Astrocyte of the hippocampus (primary cell): ENCODE results near the gene ZDHHC4.
A peak's percentile ranks its signal among the peaks of the same experiment; 100 is the strongest.
"Not testable (repeated sequence)": the region's sequence is repeated elsewhere in the genome, so short reads cannot be mapped to it uniquely, and the experiment has no call there.

ENCODE experiments used
- DNase-seq: peaks from one replicate; pipeline ENCODE4 v3.0.0; 2011; ENCODE audit warnings: low read depth, low spot score

Gene ZDHHC4

DNA sequence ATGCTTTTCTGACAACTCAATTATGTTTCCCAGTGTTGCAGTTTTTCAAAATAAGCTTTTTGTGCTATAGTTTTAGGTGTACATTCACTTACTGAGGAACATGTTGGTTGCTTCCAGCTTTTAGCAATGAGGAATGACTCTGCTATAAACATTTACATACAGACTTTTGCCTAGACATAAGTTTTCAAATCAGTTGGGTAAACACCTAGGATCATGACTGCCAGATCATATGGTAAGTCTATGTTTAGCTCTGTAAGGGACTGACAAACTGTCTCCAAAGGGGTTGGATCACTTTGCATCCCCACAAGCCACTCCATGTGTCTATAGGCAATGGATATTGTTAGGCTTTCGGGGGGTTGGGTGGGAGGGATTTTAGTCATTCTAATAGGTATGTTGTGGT is 15.1 kb upstream of the ZDHHC4 start:
- DNase-seq = no peak

DNA sequence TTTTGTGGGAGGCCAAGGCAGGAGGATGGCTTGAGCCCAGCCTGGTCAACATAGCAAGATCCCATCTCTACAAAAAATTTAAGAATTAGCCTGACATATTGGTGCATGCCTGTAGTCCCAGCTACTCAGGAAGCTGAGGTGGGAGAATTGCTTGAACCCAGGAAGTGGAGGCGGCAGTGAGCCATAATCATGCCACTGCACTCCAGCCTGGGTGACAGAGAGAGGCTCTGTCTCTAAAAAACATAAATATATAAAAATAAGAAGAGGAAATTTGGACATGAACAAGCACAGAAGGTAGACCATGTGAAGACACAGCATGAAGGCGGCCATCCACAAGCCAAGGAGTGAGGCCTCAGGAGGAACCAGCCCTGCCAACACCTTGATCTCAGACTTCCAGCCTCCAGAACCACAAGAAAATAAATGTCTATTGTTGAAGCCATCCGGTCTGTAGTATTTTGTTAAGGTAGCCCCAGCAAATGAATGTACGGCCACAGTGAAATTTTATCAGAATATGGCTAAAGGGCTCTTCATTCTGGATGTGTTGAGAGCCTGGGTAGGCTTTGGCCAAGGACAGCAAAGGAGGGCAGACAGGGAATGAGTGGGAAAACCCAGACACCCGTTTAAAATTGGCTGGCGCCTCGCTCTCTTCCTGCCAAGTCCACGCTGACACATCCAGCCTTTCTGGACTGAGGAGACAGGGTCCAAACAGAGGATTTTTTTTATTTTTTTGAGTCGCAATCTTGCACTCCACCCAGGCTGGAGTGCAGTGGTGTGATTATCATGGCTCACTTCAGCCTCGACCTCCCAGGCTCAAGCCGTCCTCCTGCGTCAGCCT is 13.1 kb upstream of the ZDHHC4 start:
- DNase-seq = peak; percentile 13

DNA sequence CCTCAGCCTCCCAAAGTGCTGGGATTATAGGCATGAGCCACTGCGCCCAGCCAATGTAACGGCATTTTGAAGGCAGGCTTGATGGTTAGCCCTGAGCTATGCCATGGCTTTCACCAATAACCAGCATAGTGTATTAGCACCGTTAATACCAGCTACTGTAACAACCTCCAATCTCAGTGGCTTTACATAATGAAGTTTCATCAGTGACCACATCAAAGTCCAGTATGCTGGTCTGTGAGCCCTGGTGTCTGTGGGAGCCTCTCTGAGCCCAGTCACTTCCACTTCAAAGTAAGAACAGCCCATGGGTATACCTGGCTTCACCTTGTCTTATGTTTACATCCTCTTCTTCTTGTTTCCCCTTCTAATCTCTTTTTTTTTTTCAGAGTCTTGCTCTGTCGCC is 11.6 kb upstream of the ZDHHC4 start:
- DNase-seq = no peak

DNA sequence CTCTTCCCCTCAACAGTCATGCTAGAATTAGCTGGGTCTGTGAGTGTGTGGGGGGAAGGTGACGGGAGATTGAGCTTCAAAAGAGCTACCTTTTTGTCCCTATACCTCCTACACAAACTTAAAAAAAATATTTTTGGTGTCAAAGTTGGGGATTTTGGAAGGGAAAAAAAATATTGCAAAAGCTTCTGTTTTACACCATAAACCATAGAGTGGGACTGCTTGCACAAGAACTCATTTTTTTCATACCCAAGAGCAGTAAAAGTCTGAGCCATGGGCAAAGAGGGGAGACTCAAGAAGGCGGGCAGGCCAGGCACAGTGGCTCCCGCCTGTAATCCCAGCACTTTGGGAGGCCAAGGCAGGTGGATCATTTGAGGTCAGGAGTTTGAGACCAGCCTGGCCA is 9.4 kb upstream of the ZDHHC4 start:
- DNase-seq = no peak

DNA sequence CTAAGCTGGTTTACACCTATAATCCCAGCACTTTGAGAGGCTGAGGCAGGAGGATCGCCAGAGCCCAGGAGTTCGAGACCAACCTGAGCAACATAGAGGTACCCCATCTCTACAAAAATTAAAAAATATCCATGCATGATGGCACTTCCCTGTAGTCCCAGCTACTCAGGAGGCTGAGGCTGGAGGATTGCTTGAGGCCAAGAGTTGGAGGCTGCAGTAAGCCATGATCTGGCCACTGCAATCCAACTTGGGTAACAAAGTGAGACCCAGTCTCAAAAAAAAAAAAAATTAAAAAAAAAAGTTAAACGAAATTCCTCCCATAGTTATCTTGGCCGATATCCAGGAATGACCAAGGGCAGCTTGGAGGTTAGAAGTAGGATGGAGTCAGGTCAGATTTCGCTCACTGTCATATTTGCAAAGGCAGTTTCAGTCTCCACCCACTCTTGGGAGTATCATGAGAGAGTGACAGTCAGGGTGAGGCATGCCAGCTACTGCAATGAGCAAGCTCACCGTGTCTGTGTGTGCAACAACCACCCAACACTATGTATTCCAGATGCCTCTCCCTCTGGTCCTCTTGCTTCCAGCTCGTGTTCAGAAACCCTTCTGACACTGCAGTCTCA is 6.0 kb upstream of the ZDHHC4 start:
- DNase-seq = no peak

DNA sequence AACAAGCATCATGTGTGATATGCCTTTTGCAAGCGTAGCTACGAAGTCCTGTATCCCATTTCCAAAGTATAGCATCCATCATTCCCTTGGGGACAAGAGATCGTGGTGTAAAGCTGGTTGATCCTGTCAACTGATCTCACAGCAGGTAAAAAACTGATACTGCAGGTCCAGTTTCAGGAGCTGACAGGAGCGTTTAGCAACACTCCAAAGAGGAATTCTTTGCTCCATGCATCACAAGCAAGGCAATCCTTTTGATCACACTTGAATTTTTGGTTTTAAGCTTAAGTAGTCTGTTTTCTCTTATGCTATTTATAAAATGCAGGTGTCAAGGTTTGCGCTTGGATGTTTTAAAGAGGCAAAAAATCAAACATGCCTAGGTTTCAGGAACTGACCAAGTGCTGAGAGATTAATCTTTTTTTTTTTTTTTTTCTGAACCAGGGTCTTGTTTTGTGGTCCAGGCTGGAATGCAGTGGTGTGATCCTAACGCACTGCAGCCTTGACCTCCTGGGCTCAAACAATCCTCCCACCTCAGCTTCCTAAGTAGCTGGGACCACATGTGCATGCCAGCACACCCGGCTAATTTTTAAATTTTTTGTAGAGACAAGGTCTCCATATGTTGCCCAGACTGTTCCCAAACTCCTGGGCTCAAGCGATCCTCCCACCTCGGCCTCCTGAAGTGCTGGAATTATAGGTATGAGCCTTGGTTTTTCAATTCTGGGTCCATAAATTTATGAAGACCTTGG is 1.8 kb upstream of the ZDHHC4 start:
- no peak for DNase-seq

DNA sequence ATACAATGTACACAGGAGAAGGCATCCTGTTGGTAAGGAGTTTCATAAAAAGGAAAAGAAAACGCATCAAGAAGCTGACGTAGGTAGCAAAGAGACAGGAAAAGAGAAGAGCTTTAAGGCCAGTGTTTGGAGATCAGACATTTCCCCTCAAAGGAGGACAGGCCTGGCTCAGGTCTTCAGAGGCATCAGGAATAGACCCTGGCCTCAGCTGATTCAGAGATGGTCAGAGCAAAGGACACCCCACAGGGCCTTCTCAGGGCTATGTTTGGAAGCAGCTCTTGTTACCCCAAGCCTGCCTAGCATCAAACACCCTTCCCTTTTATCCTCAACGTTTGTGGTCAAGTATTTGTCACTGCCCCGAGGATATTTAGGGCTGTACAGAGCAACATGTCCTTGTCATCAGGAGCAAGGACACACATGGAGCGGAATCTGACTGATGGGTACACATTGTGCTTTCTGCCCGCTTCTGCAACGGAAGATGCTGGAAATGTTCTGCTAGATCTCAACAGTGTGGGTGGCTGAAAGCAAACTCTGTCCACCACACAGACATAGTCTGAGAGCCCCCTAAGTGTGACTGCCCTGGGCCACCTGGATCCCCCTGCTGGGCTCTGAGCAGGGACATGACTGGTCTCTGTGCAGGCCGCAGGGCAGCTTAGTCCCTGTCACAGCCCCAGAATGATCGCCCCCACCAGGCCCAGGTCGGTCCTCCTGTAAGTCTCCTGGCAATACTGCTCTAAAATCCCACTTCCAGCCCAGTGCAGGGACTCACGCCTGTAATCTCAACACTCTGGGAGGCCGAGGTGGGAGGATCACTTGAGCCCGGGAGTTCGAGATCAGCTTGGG is 1.0 kb upstream of the ZDHHC4 start:
- DNase-seq = no peak

DNA sequence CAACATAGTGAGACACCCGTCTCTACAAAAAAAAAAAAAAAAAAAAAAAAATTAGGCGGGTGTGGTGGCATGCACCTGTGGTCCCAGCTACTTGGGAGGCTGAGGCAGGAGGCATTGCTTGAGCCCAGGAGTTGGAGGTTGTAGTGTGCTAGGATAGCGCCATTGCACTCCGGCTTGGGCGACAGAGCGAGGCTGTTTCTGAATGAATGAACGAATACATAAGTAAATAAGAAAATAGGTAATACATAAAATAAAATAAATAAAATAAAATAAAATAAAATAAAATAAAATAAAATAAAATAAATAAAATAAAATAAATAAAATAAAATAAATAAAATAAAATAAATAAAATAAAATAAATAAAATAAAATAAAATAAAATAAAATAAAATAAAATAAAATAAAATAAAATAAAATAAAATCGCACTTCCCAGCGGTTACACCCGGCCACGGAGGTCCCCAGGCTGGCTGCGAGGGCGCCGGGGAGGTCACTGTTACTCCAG is 336 bp upstream of the ZDHHC4 start:
- DNase-seq = not testable (repeated sequence)

DNA sequence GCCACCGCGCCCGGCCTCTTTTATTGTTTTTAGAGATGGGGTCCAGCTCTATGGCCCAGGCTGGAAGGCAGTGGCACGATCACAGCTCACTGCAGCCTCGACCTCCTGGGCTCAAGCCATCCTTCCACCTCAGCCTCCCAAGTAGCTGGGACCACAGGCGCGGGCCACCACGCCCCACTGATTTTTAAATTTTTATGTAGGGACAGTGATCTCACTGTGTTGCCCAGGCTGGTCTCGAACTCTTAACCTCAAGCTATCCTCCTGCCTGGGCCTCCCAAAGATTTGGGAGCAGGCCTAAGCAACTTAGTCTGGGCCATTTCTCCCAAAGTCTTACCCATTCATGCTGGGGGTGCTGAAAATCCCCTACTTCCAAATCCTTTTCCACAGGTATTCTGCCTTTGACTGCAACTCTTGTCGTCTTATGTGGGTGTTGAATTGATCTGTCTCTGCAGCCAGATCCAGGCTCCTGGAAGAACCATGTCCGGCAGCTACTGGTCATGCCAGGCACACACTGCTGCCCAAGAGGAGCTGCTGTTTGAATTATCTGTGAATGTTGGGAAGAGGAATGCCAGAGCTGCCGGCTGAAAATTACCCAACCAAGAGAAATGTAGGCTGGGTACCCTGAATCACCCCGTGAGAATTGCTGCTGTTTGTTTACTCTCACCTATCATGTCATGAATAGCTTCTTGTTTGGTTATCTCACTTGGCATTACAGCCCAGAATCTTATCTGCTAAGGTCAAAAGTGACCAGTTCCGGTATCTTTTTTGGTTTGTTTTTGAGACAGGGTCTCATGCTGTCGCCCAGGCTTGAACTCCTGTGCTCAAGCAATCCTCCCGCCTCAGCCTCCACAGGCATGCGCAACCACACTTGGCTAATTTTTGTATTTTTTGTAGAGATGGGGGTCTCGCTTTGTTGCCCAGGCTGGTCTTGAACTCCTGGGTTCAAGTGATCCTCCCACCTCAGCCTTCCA is 1.1 kb downstream of the ZDHHC4 start:
- no peak for DNase-seq

DNA sequence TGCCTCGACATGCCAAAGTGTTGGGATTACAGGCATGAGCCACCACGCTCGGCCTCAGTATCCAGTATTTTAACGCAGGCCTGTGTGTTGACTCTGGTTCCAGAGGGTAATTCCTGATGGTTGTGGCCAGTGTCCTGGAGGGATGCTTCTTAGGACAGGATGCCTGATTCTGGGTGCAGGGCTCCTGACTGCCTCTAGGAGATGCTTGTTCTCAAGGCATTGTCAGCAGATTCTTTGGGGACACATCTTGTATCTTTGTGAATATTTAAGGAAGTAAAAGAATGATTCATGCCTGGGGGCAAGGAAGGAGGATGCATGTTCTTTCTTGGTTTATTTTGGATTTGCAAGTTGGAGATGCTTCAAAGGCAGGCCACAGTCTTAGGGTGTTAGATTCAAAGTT is 2.2 kb downstream of the ZDHHC4 start:
- no peak for DNase-seq

DNA sequence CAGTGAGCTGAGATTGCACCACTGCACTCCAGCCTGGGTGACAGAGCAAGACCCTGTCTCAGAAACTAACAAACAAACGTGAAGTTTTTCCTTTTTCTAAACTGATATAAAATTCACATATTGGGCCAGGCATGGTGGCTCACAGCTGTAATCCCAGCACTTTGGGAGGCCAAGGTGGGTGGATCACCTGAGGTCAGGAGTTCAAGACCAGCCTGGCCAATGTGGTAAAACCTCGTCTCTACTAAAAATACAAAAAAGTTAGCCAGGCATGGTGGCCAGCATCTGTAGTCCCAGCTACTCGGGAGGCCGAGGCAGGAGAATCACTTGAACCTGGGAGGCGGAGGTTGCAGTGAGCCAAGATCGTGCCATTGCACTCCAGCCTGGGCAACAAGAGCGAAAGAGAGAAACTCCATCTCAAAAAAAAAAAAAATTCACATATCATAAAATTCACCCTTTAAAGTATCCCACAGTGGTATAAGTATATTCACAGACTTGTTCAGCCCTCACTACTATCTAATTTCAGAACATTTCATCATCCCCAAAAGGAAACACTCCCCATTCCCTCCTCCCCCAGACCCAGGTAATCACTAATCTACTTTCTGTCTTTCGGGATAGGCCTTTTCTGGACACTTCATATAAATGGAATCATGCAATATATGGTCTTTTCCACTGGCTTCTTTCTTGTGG is 8.6 kb downstream of the ZDHHC4 start:
- not testable (repeated sequence) for DNase-seq

DNA sequence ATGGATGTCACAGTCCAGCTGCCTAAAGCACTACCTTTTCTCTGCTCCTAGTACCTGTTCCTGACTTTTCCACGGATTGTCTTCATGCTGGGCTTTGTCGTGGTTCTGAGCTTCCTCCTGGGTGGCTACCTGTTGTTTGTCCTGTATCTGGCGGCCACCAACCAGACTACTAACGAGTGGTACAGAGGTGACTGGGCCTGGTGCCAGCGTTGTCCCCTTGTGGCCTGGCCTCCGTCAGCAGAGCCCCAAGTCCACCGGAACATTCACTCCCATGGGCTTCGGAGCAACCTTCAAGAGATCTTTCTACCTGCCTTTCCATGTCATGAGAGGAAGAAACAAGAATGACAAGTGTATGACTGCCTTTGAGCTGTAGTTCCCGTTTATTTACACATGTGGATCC is 11.3 kb downstream of the ZDHHC4 start:
- no peak for DNase-seq

DNA sequence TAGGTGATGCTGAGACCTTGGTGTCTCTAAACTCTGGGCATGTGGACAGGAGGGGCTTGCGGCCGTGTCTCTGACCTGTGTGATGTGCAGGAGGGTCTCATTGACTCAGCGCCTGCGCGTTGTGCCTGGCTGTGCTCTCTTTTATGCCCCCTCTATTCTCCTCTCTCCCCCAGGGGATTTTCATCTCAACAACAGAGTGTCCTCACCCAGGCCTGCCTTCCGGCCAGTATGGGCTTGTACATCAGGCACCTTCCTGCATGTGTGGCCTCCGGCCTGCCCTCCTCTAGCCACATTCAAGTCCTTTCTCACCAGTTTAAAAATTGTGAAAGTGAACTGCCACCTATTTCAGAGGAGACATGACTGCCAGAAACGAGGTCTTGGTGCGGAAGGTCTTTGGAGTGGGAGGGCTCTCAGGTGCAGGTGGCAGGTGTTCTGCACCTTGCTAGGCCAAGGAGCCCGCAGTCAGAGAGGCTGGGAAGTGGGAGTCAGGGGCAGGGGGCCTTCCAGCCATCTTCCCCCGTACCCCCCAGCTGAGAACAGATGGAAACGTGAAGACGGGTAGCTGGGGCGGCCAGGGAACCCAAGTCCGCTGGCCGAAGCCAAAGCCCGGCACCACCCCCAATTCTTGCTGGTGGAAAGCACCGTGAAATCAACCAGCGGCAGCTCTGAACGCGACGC is 12.0 kb downstream of the ZDHHC4 start:
- DNase-seq = no peak

DNA sequence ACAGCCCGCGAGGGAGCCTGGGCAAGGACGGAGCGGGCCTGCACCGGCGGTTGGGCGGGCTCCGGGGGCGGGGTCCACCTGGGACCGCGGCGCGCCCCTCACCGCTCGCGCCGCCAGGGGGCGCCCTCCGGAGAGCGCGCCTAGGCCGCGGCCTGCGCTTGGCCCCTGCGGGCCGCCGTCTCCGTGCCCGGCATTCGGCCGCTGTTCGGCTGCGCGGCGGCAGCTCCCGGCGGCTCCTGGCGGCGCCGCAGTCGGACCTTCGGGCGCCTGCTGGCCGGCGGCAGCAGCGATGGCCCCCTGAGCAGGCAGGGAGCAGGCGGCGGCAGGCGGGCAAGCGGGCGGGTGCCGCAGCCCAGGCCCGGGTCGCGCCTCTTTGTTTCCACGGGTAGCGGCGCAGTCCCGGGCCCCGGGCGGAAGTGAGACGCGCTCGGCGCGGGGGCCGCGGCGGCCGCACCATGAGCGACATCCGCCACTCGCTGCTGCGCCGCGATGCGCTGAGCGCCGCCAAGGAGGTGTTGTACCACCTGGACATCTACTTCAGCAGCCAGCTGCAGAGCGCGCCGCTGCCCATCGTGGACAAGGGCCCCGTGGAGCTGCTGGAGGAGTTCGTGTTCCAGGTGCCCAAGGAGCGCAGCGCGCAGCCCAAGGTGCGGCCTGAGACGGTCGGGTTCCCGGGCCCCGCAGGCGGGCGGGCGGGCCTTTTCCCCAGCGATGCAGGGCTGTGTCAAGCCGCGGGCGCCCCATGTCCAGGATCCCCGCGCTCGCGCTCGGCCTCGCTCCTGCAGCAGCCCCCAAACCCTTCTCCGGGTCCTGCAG is 12.8 kb downstream of the ZDHHC4 start, which contains the start of gene INTS15:
TSS of gene INTS15 (plus strand) at position 193 of the 816 bp plus-strand sequence. CDS start at position 456, 263 bp downstream.
- DNase-seq = peak; percentile 96

DNA sequence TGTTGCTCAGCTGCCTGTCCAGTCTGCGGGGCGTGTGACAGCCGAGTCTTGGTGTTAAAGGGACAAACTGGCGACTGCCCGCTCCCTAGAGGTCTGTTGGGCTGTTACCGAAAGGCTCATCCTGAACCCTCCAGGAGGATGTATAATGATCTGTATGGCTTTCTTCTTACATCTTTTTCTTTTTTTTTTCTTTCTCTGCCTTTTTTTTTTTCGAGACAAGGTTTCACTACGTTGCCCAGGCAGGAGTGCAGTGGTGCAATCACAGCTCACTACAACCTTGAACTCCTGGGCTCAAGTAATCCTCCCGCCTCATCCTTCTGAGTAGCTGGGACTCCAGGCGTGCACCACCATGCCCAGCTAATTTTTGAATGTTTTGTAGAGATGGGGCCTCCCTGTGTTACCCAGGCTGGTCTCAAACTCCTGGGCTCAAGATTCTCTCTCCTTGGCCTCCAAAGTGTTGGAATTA is 13.4 kb downstream of the ZDHHC4 start:
- no peak for DNase-seq

DNA sequence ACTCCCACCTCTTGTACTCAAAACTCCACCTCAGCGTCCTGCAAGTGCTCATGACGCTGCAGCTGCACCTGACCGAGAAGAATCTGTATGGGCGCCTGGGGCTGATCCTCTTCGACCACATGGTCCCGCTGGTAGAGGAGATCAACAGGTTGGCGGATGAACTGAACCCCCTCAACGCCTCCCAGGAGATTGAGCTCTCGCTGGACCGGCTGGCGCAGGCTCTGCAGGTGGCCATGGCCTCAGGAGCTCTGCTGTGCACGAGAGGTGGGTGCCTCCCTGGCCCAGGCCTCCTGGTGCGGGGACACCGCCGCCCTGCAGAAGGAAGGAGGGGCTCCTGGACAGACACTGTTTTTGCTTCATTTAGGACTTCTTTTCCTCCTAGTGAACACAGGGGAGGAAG is 22.8 kb downstream of the ZDHHC4 start:
- no peak for DNase-seq

DNA sequence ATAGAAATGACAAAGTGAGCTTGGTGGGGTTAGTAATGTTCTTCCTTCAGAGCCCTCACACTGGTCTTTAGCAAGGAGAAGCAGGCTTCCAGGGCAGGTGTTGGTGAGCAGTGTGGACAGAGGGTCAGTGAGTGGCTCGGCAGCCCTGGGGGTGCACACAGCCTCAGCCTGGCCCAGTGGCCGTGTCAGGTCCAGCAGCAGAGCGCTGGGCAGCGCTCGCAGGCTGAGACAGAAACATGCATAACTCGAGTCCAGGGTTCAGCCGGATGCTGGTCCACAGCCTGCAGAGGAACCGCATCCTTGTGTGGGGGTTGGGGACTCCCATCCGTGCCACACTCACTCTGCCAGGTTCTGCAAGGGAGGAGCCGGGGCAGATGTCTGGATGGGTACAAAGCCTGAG is 27.2 kb downstream of the ZDHHC4 start:
- no peak for DNase-seq
